Measurements from ENCODE around the gene TIMM22.
"Not testable (repeated sequence)": the region's sequence is repeated elsewhere in the genome, so short reads cannot be mapped to it uniquely, and the experiment has no call there.

The TIMM22 gene

GRCh38 chr17:973053-973452 lies 23.9 kb upstream of the TIMM22 start:
- DNase-seq, result no peak

DNA sequence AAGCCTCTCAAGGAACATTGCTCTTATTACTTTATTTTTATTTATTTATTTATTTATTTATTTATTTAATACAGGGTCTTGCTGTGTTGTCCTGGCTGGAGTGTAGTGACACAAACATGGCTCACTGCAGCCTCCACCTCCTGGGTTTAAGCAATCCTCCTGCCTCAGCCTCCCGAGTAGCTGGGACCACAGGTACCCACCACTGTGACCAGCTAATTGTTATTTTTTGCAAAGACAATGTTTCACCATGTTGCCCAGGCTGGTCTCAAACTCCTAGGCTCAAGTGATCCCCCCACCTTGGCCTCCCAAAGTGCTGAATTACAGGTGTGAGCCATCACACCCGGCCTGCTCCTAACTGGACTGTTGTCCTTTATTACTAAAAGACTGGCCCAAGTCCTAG lies 22.2 kb upstream of the TIMM22 start:
- not testable (repeated sequence) for DNase-seq

DNA sequence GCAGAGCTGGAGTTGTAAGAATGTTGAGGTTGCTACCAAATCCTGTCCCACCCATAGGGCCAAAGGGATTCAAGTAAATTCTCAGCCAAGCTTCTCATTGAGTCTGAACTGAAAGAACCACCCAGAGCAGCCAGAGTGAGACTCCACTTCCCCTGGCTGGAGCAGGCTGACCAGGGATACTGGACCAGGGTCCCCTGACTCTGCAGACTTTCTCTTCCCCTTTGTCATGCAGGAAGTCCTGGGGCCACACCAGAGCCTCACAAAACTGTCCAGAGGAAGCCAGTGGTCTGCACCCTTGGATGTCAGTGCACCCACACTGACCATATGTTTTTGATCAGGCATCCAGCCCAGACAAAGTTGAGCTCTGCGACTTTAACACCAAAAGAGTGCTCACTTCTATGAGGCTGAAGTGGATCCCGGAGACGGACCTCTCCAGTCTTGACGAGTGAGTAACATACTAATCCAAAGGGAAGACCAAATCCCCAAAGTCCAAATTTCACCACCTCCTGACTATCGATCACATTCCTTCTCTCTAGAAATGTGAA lies 21.5 kb upstream of the TIMM22 start:
- DNase-seq, result no peak

DNA sequence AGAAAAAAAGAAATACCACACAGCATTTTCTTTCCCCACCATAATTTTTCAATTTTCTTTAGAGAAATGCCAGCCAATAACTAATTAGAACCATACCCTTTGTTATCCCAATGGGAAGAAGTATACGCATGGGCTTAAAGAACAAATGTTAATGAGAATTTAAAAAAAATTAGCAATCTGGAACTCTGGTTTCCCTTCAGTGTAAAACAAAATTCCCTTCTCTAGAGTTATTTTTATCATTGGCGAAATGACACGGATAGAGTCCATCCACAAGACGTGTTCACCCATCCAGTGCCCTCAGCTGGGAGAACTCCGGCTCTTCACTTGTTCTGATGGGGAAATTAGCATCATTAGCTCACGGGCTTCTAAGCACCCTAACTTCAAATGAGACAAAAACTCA lies 20.6 kb upstream of the TIMM22 start:
- DNase-seq, result no peak

DNA sequence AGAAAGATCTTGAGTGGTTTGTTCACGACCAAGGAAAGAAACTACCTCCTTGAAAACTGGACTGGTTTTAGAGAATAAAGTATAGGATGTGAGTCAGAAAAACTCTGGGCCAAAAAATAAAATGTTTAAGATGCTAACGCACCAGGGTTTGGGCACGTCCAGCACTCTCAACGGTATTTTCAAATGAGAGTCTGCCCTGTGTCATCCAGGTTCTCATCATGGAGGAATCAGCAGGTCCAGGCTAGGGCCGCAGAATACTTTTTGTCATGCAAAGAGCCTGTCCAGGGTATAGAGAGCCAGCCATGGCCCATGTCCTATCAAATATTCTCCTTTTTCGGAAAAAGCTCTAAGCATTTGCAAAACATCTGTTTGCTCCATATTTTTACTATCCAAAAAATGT lies 19.8 kb upstream of the TIMM22 start:
- DNase-seq, result no peak

- DNase-seq, result no peak
These were observed 18.5 kb upstream of the TIMM22 start for GRCh38 chr17:978103-979093.

DNA sequence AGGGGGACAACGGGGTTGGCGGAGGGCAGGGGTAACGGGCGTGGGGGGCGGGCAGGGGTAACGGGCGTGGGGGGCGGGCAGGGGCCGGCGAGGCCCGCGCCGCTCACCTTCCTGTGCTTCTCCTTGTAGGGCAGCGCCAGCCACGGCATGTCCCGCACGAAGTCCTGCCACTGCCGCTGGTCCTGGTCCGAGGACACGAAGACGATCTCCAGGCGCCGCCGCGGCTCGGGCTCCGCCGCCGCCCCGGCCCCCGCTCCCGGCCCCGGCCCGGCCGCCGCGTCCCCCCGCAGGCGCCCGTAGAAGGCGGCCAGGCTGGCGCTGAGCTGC lies 17.8 kb upstream of the TIMM22 start:
- no peak for DNase-seq

DNA sequence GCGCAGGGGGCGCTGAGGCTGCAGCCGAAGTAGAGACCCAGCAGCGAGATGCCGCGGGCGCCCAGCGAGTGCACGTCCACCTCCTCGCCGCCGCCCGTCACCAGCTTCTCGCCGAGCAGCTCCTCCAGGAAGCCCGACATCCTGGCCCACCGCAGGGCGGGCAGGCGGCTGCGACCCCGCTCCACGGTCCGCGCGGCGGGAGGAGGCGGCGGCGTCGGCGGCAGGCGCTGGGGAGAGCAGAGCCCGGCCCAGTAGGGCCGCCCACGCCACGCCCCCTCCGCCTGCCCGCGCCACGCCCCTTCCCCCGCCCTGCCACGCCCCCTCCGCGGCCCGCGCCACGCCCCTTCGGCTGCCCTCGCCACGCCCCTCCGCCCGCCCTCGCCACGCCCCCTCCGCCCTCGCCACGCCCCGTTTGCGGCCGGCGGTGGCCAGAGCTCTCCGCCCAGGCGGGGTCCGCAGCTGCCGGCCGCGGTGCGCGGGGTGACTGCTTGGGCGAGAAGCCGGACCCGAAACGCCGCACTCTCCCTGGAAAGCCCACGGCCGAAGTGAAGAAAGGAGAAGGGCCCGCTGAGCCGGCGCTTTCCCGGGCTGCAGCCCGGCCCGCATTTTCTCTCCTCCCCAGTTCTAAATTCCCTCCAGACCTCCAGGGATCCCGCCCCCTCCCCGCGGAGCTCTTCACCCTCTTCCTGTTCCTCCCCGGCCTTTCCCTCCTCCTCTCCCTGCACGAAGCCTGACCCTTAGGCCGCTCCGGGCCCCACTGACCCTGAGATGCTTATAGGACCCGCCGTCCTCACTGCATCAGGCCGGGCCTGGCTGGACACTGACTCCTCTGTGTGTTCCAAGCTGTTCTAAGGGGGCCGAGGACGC lies 17.2 kb upstream of the TIMM22 start, which contains the start of gene NXN:
Gene NXN, minus strand, starts transcription at position 238 of the 867 bp plus-strand sequence.
- peak; percentile 81 for DNase-seq

- DNase-seq, result peak; percentile 80
These were observed 16.3 kb upstream of the TIMM22 start for GRCh38 chr17:980406-981291.

DNA sequence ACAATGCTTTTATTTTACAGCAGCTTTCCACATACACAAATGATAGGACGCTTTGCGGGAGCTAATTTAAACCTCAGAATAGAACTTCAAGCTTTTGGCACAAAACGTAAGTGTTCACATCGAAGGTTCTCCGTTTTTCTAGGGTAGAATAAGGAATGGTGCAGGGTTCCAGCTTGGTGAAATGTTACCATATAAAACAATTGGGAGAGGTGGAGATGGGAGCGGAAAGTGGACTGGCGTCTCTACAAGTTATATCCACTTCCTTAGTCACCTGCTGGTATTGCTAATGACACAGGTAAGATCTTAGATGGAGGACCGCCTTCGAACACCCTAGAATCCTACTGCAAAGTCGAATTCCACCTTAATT lies 15.7 kb upstream of the TIMM22 start:
- DNase-seq, result no peak

- no peak for DNase-seq
These were observed 13.0 kb upstream of the TIMM22 start for GRCh38 chr17:983921-984320.

DNA sequence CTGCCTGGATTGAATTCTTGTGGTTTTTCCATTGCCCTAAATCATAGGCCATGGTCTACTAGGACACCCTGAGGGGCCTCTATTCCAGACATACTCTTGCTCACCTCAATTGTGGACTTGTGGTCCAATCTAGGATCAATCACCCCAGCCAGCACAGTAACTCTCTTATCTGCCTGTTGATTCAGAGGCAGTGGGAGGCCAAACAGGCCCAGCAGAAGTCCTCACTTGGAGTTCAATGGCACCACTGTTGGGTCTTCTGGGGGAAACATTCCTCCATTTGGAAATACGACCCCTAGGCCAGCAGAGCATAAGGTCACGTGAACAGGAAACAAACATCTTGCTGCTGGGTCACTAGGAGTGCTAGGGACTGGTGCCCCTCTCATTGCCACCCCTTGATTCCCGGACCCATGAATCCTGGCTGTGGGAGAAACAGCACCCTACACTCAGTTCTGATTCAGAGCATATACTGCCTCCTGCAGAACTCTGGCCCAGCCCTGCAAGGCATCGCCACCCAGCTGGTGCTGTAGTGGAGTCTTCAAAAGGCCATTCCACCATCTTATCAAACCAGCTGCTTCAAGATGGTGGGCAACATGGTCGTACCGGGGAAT lies 10.5 kb upstream of the TIMM22 start:
- no peak for DNase-seq

GRCh38 chr17:987931-988330 lies 9.0 kb upstream of the TIMM22 start:
- DNase-seq, result no peak

GRCh38 chr17:988561-988960 lies 8.4 kb upstream of the TIMM22 start:
- DNase-seq, result no peak

DNA sequence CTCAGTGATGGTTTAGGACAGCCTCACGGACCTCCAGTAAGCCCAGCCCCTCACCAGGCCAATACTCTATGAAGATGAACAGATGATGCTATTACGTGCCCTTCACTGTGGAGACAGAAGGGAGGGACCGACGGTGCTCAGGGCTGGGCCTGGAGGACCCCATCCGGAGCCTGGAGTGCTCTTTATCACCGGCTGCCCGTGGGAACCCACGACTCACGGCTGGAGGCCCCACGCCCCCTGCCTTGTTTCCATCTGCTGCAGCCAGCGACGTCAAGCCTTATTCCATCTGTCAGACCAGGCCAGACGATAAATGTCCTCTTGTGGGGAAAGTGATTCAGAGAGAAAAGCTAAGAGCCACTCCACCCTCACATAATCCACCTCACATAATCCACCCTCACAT lies 4.0 kb upstream of the TIMM22 start:
- no peak for DNase-seq

DNA sequence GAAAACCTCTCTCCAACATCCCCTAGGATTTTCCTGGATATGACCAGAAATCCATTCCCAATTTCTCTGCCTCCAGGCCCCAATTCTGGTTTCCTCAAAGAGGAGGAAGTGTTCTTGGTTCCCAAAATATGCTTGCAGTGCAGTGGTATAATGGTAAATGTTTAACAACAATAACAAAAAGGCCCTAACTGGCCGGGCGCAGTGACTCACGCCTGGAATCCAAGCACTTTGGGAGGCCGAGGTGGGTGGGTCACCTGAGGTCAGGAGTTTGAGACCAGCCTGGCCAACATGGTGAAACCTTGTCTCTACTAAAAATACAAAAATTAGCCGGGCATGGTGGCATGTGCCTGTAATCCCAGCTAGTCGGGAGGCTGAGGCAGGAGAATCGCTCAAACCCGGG lies 1.6 kb upstream of the TIMM22 start:
- DNase-seq, result not testable (repeated sequence)

DNA sequence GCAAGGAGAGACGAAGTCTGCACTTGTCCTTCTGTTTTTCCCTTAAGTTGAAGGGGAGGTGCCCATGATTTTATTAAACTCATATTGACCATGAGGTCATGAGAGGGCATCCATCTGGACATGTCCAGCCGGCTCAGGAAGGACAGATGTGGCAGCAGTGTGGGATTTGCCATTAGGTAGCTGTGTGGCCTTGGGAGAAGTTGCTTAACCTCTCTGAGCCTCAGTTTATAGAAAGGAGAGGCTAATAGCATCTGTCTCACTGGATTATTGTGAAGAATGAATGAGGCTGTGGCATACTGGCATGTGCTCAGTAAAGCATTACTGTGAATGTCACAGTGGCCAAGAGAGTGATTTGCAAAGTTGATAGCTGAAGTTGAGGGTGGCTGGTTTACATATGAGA lies 1.2 kb downstream of the TIMM22 start:
- DNase-seq, result no peak

- DNase-seq, result no peak
These were observed 3.9 kb downstream of the TIMM22 start for GRCh38 chr17:1000597-1001461.

DNA sequence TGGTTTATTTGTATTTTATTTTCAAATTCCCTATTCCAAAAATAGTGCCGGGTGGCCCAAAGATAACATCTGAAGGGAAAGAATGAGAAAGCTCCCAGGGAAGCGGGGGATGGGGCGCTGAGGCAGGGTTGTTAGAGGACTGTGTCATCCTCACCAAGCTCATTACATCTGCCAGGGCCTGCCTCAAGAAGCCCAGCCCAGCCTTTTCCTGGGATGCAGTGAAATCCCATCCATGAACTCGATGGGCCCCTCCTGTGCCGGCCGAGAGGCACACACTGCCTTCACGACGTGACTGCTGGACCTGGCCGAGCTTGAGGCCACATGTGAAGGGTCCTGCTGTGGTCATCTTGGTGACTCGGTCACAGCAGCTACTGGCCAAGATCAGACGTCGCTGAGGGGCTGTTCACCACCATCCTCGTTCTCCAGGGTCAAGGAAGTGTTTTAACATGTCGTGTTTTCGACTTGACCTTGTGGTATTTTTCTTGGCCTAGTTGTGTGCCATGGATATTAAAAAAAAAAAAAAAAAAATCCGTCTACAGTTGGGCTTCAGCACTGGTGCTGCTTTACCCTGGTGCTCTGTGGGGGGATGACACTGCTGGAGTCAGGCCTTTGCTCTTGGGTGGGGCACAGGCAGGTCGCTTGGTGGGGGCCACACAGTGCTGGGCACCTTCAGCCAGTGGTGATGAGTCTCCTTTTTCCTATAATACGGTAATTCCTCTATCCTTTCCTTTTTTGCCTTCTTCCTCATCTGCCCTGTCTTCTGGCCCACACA lies 4.9 kb downstream of the TIMM22 start:
- no peak for DNase-seq

DNA sequence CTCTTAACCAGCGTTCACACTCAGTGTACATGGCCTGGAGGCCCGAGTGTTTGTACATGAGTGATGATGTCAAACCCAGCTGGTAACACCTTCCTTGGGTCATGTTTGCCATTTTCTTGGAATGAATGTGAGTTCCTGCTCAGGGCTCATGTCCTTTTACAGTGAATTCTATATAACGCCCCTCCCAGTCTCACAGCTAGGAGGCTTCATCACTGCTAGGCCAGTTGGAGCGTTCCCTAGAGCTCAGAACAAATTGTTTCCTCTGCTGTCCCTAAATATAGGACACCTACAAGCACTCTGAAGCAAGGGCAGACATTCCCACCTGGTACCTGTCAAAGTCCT lies 5.5 kb downstream of the TIMM22 start:
- no peak for DNase-seq

Measured in stimulated activated CD4-positive, alpha-beta T cell treated with anti-CD3 and anti-CD28 coated beads, Interleukin-1b, Interleukin-23, amount 100 ng/mL, for 48 hours (primary cell).